ENCODE measurements around the gene HOATZ.

- TF ChIP-seq ZSCAN29 (CRISPR knock-in tag; conservative IDR thresholded peaks at IDR 0.05) (no peak), FOXP4 (CRISPR knock-in tag; IDR thresholded peaks at IDR 0.05) (no peak), GATAD1 (CRISPR knock-in tag; IDR thresholded peaks at IDR 0.05) (no peak), ZNF747 (CRISPR knock-in tag; IDR thresholded peaks at IDR 0.05; ENCODE audit: borderline replicate concordance) (no peak), POLR2A (IDR thresholded peaks at IDR 0.05; ENCODE audit: insufficient read depth in 1 of 2, low read depth in 2 of 2, low read length in 2 of 2) (no peak), CTCF (CRISPR knock-in tag; IDR thresholded peaks at IDR 0.05) (no peak)
These were observed 12.7 kb downstream of the HOATZ start for GRCh38 chr11:111527279-111527678.
